Measurements from ENCODE around the gene CDCP1.

CDCP1 gene

DNA sequence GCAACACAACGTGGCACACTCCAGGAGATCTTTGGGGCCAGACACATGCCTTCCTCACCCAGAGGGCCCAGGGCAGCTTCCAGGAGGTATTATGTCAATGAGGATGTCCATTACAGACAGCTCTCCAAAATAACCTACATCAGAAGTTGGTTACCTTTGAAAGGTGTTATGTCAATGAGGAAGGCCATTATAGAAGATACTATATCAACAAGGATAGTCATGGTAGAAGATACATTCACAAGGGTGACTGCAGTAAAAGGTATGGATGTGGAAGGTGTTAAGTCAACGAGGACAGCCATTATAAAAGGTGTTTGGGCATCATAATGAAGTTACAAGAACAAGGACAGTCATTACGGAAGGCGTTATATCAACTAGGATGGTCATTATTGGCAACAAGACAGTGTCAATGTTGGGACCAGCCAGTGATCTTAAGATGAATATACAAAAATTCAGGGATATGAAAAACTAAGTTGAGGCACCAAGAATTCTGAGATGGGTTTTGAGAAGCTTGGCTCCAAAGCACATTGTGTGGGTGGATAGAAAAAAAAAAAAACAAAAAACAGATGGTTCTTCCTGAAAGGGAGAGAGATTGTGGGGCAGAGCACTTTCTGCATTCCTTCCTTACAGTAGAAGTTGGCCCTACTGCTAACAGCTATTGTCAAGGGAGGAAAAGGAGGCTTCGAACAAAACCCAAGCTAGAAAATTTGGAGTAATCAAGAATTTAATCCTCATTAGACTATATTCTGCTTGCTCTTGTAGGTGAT lies 11.2 kb downstream of the CDCP1 start:
- no peak for DNase-seq

DNA sequence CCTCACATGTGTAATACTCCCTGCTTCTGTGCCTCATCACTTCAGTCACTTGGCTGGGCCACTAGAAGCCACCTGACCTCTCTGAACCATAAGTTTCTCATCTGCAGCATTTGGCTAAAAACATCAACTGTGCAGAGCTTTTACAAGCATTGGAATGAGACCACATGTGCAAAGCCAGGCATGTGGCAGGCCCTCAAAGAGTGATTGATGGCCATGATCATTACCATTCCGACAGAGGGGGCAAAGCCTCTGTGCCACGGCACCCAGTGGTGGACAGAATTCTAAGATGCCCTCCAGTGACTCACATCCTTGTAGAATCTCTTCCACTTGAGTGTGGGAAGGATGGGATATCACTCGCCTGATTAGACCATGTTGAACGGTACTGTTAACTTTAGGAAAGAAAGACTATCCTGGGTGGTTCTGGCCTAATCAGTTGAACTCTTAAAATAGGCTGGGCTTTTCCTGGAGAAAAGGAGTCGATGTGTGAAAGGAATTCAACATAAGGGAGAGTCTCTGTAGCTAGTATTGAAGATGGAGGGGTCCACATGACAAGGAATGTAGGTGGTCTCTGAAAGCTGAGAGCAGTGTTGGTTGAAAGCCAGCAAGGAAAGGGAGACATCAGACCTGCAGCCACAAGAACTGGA lies 13.5 kb downstream of the CDCP1 start:
- DNase-seq, result no peak

DNA sequence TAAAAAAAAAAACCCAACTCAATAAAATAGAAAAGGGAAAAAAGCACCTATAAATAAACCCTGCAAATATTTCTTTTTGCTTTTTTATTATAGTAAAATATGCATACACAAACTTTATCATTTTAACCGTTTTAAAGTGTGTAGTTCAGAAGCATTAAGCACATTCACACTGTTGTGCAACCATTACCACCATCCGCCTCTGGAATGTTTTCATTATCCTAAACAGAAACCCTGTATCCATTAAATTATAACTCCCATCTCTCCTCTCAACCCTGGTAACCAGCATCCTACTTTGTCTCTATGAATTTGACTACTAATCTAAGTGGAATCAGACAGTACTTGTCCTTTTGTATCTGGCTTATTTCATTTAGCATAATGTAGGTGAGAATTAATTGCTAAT lies 15.0 kb downstream of the CDCP1 start:
- no peak for DNase-seq

DNA sequence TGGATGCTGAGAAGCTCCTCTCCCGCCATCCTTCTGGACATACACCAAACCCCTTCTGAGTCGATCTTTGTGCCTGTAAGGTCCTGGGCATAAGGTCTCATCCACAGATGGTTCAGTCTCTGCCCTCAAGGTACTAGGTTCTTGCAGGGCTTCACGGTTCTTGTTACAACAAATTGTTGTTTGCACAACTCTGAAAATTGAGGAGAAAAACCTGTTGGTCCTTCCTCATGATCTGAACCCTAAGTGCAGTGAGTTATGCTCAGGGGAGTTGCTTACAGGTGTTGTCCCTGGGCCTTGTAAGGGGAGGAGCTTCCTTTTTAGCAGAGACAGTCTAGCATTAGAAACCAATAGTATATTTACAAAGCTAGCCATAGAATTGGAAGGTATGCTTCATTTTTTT lies 15.7 kb downstream of the CDCP1 start:
- DNase-seq, result no peak

DNA sequence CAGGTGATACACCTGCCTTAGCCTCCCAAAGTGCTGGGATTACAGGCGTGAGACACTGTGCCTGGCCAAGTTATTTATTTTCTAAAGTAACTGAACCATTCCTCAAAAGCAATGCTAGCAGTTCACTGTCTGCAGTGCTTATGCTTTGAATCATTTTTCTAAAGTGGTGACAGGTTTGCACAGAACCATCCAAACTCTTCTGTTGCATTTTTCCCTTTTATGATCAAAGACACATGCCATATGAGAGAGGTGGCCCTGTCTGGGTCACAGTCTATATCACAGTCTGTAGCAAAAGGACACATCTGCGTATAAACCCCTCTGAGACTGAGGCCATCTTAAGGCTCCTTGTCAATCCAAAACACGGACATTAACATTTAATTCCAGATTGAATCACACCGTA lies 17.2 kb downstream of the CDCP1 start:
- no peak for DNase-seq

DNA sequence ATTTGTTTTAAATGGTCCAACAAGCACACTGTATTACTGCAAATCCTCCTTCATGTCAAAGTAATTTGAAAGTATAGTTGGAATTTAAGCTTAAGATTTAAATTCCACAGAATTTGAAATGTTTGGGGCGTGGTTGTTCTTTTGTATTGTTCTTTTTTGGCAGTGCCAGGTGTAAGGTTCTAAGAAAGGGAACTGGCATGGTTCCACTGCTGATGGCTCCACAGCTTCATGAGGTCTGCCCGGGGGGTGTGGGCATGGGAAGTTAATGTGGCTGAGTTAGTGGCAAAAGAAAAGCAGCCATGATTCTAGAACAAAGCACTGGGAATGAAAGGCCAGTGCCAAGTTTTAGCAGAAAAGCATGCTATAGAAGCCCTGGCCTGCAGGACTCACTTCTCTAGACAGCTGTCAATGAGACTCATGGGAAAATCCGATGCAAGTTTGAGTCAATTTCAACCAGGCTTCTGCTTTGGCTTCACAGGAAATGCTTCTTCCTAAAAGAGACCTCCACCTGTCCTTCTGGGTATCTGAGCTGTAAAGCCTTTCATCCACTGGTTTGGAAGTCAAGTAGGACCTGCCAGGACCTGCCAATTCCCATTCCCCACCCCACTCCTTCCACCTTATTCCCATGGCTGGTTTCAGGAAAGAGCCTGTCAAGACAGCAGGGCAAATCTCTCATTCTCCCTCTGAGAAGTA lies 18.9 kb downstream of the CDCP1 start:
- no peak for DNase-seq

DNA sequence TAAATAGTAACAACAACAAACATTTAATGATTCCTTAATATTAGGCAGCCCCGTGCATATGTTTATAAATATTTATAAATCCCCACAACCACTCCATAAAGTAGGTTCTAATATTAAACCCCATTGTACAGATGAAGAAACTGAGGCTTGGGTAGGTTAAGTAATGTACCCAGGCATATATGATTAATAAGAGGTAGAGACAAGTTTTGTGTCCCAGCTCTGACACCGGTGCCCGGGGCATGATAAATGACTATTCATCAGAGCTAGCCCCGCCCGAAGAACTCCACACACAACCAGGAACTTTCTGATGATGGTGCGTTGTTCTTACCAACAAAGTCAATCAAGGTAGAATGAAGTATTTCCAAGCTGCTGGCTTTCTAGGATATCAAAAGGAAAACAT lies 19.4 kb downstream of the CDCP1 start:
- no peak for DNase-seq

DNA sequence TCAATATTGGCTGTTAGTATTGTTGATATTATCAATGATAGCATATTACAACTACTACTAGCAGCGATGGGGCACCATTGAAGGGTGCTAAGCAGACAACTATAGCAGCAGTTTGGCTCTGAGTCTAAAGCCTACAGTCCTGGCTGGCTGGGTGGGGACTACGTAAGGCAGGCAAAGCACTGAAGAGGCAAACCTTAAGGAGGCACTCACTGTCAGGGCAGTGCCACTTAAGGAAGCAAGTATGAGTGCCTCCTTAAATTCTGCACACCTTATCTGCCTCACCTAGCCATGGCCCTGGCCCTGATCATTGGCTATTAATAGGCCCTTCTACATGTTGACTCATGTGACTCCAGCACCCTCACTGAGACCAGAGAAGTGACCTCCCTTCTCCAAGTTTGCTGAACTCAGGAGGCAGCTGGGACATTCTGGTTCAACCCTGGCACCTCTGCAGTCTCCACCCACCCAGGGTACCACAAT lies 20.6 kb downstream of the CDCP1 start:
- DNase-seq, result no peak

DNA sequence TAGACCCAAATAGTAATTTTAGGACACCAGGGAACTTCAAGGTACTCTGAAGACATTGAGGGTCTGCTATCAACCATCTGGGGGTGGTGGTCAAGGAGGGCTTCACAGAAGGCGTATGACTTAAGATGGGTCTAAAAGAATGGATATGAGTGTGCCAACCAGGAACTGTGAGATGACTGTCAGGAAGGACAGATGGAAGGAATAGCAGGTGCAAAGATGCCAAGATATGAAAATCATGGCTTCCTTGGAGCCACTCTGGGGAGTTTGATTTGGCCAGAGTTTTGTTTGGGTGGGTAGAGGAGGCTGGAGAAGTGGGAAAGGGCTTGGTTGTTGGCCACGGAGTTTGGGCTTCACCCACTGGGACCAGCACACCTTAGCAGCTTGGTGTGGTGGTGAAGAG lies 21.2 kb downstream of the CDCP1 start:
- no peak for DNase-seq

DNA sequence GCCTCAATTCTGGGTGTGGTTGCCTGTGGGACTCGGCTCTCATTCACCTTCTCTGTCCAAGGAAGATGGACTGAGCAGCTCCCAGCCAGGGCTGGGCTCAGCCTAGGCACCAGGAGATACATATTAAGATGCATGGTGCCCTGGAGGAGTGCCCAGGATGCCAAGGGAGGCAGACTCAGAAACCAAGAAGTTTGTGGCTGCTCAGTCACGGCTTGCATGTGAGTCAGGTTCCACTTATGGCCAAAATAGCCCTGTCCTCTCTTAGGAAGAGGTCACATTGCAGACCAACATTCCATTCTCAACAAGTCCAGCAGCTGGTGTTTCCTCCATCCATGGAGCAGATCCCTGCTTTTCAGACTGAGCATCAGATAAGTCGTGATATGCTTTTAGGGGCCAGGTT lies 21.8 kb downstream of the CDCP1 start:
- DNase-seq, result no peak

DNA sequence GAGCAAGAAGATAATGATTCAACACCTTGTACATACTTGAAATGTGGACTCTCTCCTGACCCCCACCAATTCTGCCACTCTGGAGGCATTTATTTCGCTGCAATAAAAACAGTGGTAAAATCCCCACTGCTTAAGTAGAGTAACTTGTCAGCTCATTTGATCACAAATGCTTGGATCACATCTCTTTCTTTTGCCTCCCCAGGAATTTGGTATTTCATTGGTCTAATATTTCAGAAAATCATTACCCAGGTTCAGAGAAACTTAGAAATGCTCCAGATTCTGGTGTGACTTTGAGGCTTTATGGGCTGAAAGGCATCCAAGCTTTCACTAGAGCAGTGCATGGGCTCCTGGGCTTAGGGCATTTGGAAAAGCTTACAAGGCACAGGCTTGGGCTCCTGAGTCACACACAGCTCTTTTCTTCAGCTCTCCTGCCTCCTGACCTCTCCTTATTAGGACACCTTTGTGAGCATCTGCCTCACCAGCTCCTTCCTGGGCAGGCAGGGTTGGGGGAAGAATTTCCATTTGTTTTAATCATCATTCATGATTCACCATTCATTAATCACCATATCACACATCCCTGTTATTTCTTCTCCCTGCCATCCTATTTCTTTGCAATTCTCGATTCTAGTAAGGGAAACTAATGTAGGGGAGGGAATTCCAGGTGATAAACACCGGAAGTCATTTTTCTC lies 22.5 kb downstream of the CDCP1 start:
- no peak for DNase-seq

DNA sequence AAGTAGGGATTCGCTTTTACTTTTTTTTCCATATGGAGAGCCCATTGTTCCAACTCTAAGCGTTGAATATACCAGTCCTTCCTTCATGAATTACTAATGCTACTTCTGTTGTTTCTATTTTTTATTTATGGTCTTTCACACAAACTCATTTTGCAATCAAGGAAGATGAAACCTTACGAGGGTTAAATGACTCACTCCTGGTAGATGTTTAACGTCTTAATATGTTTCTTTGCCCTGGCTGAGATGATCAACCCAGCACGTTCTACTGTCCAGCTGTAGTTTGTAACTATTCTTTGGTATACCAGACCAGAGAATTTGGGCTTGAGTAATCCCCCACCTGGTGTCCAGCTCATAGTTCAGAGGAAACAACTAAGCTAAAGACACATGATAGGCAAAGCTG lies 23.1 kb downstream of the CDCP1 start:
- no peak for DNase-seq

DNA sequence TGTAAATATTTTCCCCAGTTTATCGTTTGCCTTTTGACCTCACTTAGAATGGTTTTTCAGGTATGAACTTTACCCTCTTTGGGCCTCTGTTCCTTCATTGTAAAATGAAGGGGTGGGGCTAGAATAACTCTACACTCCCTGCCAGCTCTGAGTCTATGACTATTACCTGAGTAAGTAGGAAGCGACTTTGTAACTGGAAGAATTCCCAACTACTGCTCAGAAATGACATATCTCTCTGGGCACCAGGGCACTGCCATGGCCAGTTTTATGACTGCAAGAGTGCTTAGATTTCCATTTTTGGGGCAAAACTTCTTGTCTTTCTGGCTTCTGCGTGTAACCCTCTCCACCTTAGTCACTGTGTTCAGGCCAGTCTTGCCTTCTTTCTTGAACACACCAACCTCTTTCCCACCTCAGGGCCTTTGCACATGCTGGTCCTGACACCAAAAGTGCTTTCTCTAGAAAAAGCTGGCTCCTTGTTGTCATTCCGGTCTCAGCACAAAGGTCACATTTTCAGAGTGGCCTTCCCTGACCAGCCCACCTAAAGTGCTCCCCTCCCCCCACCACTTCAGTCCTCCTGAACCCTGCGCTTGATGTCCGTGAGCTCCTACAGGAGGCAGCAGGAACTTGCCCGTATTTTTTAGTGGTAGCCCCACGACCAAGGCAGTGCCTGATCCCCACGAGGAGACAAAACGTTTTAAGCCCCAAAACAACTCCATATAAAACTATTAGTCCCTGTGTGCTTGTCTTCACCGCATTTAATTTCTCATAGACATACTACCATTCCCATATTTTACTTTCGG lies 25.6 kb downstream of the CDCP1 start:
- DNase-seq, result no peak

DNA sequence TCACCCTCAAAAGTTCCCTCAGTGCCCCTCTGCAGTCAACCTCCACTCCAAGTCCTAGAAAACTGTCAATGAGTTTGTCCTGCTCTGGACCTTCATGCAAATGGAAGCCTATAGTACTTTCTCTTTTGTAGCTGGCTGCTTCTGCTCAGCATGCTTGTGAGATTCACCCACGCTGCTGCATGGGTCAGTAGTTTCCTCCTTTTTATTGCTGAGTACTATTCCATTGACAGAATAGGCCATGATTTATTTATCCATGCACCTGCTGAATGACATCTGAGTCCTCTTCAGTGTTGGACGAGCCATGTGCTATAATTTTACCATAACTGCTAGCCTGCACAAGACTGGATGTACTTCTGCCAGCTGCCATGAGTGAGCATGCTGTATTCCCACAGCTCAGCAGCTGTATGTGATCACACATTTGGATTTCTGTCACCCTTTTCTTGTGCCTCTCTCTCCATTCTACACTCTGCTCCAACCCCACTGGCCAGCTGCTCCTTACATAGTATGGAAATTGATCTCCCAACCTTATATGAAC lies 26.3 kb downstream of the CDCP1 start:
- DNase-seq, result no peak

DNA sequence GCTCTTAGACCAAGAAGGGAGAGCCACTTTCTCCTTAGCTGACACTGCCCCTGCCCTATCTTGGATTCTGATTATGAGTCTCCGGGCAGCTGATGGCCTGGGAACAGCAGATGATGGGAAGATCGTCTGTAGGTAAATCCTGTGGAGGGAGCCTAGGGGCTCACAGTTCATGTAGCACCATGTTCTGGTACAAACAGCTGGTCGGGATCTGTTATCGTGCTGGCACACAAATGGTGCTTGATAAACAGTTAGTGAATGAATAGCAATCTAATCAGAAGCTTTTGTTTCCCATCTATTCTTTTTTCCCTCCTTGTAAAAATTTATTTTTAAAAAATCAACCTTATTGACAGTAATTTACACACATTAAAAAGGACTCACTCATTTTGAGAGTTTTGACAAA lies 26.8 kb downstream of the CDCP1 start:
- no peak for DNase-seq

DNA sequence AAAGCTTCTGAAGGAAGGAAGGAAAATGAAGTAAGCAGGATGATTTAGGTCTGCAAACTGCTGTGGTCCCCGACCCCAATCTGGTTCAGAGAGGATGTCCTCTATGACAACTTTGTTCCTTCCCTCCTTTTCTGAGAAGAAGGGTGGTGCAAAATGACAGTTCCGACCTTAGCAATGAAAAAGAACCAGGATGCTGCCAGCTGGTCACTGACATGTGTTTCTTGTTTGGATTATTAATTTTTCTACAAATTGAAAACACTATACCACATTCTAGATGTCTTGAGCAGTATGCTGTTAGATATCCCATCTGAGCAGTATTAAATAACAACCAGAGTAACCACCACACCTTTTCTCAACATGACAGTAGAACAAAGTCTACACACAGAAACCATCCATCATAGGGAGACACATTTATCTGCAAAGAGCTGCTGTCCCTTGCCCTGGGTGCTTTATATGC lies 27.5 kb downstream of the CDCP1 start:
- no peak for DNase-seq

DNA sequence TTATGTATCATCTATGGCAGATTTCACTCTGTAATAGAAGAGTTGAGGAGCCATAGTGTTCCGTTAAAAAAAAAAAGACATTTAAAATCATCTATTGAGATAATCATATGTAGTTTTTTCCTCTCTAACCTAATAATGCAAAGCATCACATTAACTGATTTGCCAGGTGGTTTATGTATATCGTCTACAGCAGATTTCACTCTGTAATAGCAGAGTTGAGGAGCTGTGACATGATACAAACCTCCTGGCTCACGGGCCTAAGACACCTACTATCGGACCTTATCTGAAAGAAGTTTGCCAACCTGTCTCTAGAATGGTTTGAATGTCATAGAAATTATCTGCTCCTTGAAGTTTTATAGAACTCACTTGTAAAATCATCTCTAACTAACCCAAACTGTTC lies 29.8 kb downstream of the CDCP1 start:
- DNase-seq, result no peak

DNA sequence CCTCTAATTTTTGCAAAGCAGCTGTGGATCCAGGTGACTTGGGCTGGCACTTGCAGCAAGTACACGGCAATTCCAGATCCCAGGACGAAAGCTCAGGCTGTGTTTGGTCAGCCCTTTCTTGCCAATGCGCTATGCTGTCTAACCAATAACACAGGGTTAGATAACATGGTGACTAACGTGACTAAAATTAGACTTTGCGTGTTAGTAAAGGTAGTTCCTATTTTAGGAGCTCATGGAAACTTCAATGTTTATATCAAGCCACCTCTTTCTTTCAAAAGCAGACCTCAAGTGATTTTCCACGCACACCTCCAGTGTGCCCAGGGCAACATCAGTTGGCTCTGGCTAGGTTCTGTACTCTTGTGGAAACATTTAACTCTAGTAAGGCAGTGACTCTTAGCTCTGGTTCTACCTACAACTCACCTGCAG lies 32.5 kb downstream of the CDCP1 start:
- DNase-seq, result no peak

DNA sequence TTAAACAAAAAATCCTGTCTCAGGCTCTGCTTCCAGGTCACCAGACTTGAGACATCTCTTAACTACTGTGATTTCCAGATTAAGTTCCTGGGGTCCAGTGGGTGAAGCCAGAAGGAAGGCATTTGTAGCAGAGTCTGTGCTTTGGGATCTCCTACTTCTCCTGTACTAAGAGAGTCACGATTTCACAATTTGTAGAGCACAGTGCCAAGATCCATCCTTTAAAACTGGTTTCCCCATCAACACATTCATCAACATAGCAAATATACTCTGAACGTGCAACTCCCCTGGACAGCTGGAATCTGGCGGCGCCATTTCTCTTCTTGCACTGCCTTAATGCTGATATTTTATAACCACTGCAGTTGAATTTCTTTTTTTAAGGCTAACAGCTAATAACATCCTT lies 33.2 kb downstream of the CDCP1 start:
- no peak for DNase-seq

DNA sequence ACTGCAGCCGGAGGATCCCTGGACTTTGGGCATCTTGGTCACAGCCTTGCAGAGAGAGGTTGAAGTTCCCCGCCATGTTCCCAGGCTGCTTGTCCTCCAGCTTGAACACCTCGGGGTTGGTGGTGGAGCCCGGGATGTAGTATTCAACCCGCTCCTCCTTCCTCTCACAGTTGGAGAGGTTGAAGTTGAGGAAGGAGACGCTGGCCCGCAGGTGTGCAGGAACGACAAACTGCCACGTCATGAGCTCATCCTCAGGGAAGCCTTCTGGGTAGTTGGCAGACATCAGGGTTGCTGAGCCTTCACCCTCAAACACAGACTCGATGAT lies 35.7 kb downstream of the CDCP1 start:
- DNase-seq, result no peak

DNA sequence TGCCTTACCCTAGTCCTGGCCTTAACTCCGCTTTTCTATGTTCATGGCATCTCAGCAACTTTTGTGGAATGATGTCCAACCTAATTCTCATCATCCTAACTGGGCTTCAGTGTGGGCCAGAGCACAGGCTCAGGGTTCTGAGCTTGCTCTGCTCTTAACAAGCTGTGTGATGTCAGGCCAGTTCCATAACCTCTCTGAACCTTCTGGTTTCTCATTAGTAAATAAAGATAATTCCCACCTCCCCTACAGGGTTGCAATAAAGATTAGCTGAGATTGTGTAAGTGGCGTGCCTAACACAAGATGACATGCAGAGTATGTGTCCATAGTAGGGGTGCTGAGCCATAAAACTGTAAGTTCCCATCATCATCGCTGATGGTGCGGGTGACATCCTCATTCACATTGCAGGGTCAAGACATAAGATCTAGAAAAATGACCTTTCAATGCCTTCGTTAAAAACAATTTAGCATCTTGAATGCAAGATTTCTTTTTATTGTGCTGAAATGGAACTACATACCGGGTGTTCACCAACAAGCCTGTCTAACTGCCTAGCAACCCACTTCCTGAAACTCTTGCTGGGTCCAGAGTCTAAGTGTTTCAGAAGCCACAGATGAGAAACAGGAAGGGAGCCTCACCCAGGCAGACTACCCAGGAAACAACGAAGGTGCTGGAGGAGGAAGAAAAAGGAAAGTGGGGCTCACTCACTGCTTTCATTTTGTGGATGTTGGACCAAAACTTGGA lies 36.2 kb downstream of the CDCP1 start:
- DNase-seq, result no peak

DNA sequence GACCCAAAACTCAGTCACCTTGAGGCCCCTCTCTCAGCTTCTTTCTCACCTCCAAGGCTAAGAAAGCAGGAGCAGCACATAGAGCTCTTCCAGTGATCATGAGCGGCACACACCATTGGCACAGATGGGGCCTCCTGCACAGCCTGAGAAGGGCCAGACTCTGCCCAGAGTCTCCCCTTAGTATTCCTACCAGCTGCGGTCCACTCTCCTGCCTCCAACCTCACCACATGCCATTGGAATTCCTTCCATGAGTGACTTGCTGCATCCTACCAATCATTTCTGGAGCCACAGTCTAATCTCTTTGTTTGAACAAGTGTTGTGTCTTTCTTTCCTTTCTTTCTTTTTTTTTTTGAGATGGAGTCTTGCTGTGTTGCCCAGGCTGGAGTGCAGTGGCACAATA lies 39.3 kb downstream of the CDCP1 start:
- no peak for DNase-seq

Measured in NCI-H524 (cell line).